GM12878 (cell line): ENCODE data around the gene SLC38A2. TPM values are rescaled to one million over a fixed set of nuclear protein-coding genes. Genes with fewer than 3 reads are reported as not detected.

Source experiments
- ATAC-seq: fragments of 200-7000 bp; cut with Tn5 transposase; 3 replicates; pipeline ENCODE4 v1.9.1; 2020; ENCODE audit warnings: mild to moderate bottlenecking, moderate library complexity
- BruUV-seq: library from RNA; stranded (reverse); fragments of 400-500 nt; replicated peaks from 2 replicates; lab custom pipeline; 2021; lab: Mats Ljungman, UMichigan
- CTCF ChIA-PET: fragments of 300-600 bp; sonication (Branson Sonifier 250); formaldehyde crosslinking; extraction: SDS; loops from one replicate; lab custom pipeline; 2021; ENCODE audit warnings: inconsistent platforms; lab: Yijun Ruan, JAX
- POLR2A ChIA-PET: fragments of 350-600 bp; formaldehyde crosslinking; extraction: SDS; loops from one replicate; lab custom pipeline; 2021; ENCODE audit warnings: inconsistent platforms; lab: Charles Lee
- RAD21 ChIA-PET: fragments of 300-600 bp; sonication (Branson Sonifier 250); formaldehyde crosslinking; loops from one replicate; lab custom pipeline; 2023; ENCODE audit warnings: antibody characterized with exemption; ENCODE audit not compliant: unreplicated experiment; lab: Charles Lee
- SMC1A ChIA-PET: fragments of 300-600 bp; sonication (Branson Sonifier 250); formaldehyde crosslinking; loops from one replicate; lab custom pipeline; 2023; ENCODE audit not compliant: unreplicated experiment, uncharacterized antibody; lab: Charles Lee
- DNase-seq: peaks from one replicate; pipeline ENCODE4 v3.0.0-alpha.2; 2011; ENCODE audit warnings: low read depth, low spot score
- FAIRE-seq: peaks from 3 replicates; lab custom pipeline; 2011; peaks lifted over from hg19 to GRCh38; lab: Jason Lieb, UNC
- H2AFZ ChIP-seq: 2 replicates; pipeline ENCODE4 v1.6.0; 2011; ENCODE audit warnings: low read depth, low read length, control low read depth; ENCODE audit not compliant: control insufficient read depth
- H3K27ac ChIP-seq: 2 replicates; pipeline ENCODE4 v1.5.1; 2011; ENCODE audit warnings: control low read depth; ENCODE audit not compliant: control insufficient read depth, insufficient read depth
- H3K27me3 ChIP-seq, 2 experiments: replicated peaks in 1 of 2; 2 replicates each; pipeline versions ENCODE4 v1.6.0 to v1.6.1; 2011; ENCODE audit warnings: low read length in 1 of 2; ENCODE audit not compliant: control insufficient read depth in 2 of 2, insufficient read depth in 2 of 2
- H3K36me3 ChIP-seq, 2 experiments: 2 replicates each; pipeline ENCODE4 v1.5.1; 2011; ENCODE audit warnings: low read length in 1 of 2; ENCODE audit not compliant: control insufficient read depth in 2 of 2, insufficient read depth in 2 of 2
- H3K4me1 ChIP-seq: 2 replicates; pipeline ENCODE4 v1.6.1; 2011; ENCODE audit warnings: mild to moderate bottlenecking, low read length, moderate library complexity, mixed read lengths; ENCODE audit not compliant: control insufficient read depth, insufficient read depth
- H3K4me2 ChIP-seq: 2 replicates; pipeline ENCODE4 v1.6.0; 2011; ENCODE audit warnings: control low read depth; ENCODE audit not compliant: control insufficient read depth, insufficient read depth
- H3K4me3 ChIP-seq: fragments of 200-600 bp; sonication (generic); 2 replicates; pipeline ENCODE4 v1.5.1; 2016
- H3K79me2 ChIP-seq: 2 replicates; pipeline ENCODE4 v1.6.0; 2011; ENCODE audit warnings: low read length; ENCODE audit not compliant: control insufficient read depth, insufficient read depth
- H3K9ac ChIP-seq: 2 replicates; pipeline ENCODE4 v1.8.0; 2011; ENCODE audit warnings: low read length, control low read depth, mixed read lengths; ENCODE audit not compliant: control insufficient read depth, insufficient read depth
- H3K9me3 ChIP-seq: replicated peaks from 3 replicates; pipeline ENCODE4 v1.5.1; 2011; ENCODE audit warnings: mild to moderate bottlenecking, low read length; ENCODE audit not compliant: control insufficient read depth, insufficient read depth
- H4K20me1 ChIP-seq: 2 replicates; pipeline ENCODE4 v1.6.0; 2011; ENCODE audit not compliant: control insufficient read depth, insufficient read depth
- CBX3 ChIP-seq: fragments of 200-600 bp; sonication (generic); IDR thresholded peaks from 2 replicates; pipeline ENCODE4 v1.6.1; 2016; ENCODE audit warnings: low read depth, borderline replicate concordance
- CHD2 ChIP-seq: IDR thresholded peaks from 2 replicates; pipeline ENCODE4 v1.6.1; 2011; ENCODE audit warnings: low read depth, low read length, improper control_type of control experiment, borderline replicate concordance
- FOXM1 ChIP-seq: IDR thresholded peaks from 2 replicates; pipeline ENCODE4 v1.6.1; 2012; ENCODE audit warnings: low read depth, mild to moderate bottlenecking, inconsistent platforms, low read length, moderate library complexity
- NFIC ChIP-seq: IDR thresholded peaks from 2 replicates; pipeline ENCODE4 v1.6.1; 2012; ENCODE audit warnings: low read depth, mild to moderate bottlenecking, inconsistent platforms, low read length, moderate library complexity
- STAT1 ChIP-seq: fragments of 450-650 bp; conservative IDR thresholded peaks from 2 replicates; pipeline ENCODE4 v1.6.1; 2014; ENCODE audit warnings: antibody characterized with exemption, mild to moderate bottlenecking
- WGBS: methylation state at CpG from one replicate; pipeline ENCODE4 v1.1.6; 2016; ENCODE audit warnings: low lambda C conversion rate; ENCODE audit not compliant: insufficient replicate concordance, insufficient coverage; ENCODE audit errors: missing lambda C conversion rate; 5-methylcytosine and 5-hydroxymethylcytosine counted together
- in situ Hi-C: fragments of 300-500 bp; cut with MboI; formaldehyde crosslinking; loops from 9 replicates; pipeline ENCODE4 v1.14.3; 2018; ENCODE audit warnings: mixed read lengths
- intact Hi-C: fragments of 100-400 bp; cut with micrococcal nuclease; formaldehyde crosslinking; loops from one replicate; pipeline ENCODE4 v1.14.2; 2022; ENCODE audit not compliant: unreplicated experiment
- polyA plus RNA-seq, 11 experiments: library from polyadenylated mRNA; depleted of rRNA in 4 of 11; unstranded in 6 of 11; stranded (reverse) in 5 of 11; fragments of >200 nt; fragmentation: Nextera tagmentation in 4 of 11; fragmentation: Illumina TruSeq in 1 of 11; extraction: Ambion mirVana in 4 of 11; extraction: Trizol in 1 of 11; gene quantifications; 1 replicate in 1 of 11; 2 replicates in 10 of 11; pipeline versions ENCODE4 v1.2.1 to v1.2.3, GENCODE V29; 2011 to 2016; ENCODE audit warnings: inconsistent platforms in 2 of 11, missing spikeins in 2 of 11, low read depth in 1 of 11
- total RNA-seq, 4 experiments: library from RNA; depleted of rRNA in 3 of 4; stranded (reverse); fragments of >200 nt in 3 of 4; fragmentation: Illumina TruSeq in 1 of 4; extraction: Trizol in 1 of 4; gene quantifications; 2 replicates each; pipeline versions ENCODE4 v1.2.1 to v1.2.3, GENCODE V29; 2013 to 2021
- TF ChIP-seq, protein P1 (sequence below): IDR thresholded peaks from 2 replicates; pipeline ENCODE4 v1.6.1; 2012; ENCODE audit warnings: low read length, inconsistent platforms
- TF ChIP-seq, protein P2 (sequence below): fragments of 450-650 bp; formaldehyde crosslinking; IDR thresholded peaks from 2 replicates; pipeline ENCODE4 v1.5.0; 2022; ENCODE audit warnings: mild to moderate bottlenecking, missing genetic modification characterization
- TF ChIP-seq, protein P3 (sequence below): fragments of 450-650 bp; IDR thresholded peaks from 2 replicates; pipeline ENCODE4 v1.6.1; 2017; ENCODE audit warnings: mild to moderate bottlenecking
- TF ChIP-seq, protein P4 (sequence below): fragments of 450-650 bp; IDR thresholded peaks from 2 replicates; pipeline ENCODE4 v1.6.1; 2018; ENCODE audit warnings: borderline replicate concordance, mild to moderate bottlenecking; ENCODE audit not compliant: partially characterized antibody
- TF ChIP-seq, protein P5 (sequence below): fragments of 450-650 bp; IDR thresholded peaks from 2 replicates; pipeline ENCODE4 v1.6.1; 2014; ENCODE audit warnings: mild to moderate bottlenecking
- TF ChIP-seq, protein P6 (sequence below): IDR thresholded peaks from 2 replicates; pipeline ENCODE4 v1.6.1; 2012; ENCODE audit warnings: low read depth, low read length, improper control_type of control experiment

Gene SLC38A2
- total and polyA plus RNA-seq, 10 of the 15 experiments (the other 5 are each of a cell fraction or from before 2014, with no cell fraction given): 36.2 to 118 (median 79.8) TPM

DNA sequence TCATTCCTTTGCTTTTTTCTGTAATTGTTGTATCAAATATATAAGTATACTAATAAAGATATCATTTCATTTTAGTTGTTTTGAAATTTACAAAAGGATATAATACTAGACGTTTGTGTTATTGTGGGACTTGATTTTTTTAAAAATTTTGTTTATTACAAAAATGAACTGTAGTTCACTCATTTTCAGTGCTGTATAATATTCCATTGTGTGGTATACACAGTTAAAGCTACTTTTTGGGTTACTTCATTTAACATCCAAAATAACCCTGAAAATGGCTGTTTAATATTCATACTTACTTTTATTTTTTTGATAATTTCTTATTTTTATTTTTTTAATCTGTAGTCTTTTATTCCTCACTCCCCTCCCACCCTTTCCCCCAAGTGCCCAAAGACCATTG is 21.4 kb downstream of the SLC38A2 start (continued):
- TF ChIP-seq, protein P1, sequence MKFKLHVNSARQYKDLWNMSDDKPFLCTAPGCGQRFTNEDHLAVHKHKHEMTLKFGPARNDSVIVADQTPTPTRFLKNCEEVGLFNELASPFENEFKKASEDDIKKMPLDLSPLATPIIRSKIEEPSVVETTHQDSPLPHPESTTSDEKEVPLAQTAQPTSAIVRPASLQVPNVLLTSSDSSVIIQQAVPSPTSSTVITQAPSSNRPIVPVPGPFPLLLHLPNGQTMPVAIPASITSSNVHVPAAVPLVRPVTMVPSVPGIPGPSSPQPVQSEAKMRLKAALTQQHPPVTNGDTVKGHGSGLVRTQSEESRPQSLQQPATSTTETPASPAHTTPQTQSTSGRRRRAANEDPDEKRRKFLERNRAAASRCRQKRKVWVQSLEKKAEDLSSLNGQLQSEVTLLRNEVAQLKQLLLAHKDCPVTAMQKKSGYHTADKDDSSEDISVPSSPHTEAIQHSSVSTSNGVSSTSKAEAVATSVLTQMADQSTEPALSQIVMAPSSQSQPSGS: no peak
- TF ChIP-seq NFIC: no peak
- no peak for TF ChIP-seq CHD2
- no peak for TF ChIP-seq STAT1
- no peak for TF ChIP-seq CBX3

DNA sequence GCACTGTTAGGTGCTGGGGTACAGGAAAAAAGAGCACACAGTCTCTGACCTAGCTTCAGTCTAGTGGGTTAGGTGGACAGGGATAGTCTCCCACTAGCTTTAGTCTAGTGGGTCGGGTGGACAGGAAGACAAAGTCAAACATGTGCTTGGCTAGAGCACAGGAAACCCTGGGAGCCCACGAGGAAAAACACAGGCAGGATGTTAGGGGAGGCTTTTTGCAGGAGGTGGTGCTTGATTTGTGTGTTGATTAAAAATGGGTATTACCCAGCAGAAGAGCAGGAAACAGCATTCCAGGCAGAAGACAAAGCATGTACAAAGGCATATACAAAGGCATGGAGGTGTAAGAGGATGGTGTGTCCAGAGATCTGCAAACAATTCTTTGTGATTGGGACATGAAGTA is 23.3 kb downstream of the SLC38A2 start:
- H3K4me3 ChIP-seq: no peak overlapping the region
- SMC1A ChIA-PET: interaction anchor here (1.4 kb wide), 1 partner anchor 308 kb away, joined by 3 read pairs; no protein-coding TSS in a partner anchor
- H3K4me1 ChIP-seq: no peaks in the 10 kb centered on the region
- H3K4me2 ChIP-seq: no peak overlapping the region
- FAIRE-seq (no peak), DNase-seq (no peak), ATAC-seq (no peak)
- H2AFZ ChIP-seq: no peak overlapping the region
- POLR2A ChIA-PET: no interaction called here
- in situ Hi-C loops: loop anchor here (10.0 kb wide), 1 partner anchor 636 kb away; no protein-coding TSS in a partner anchor
- no peak overlapping the region for H3K27ac ChIP-seq
- no peaks in the 10 kb centered on the region for H4K20me1 ChIP-seq
- H3K79me2 ChIP-seq: no peaks in the 10 kb centered on the region
- no peaks in the 10 kb centered on the region for H3K9me3 ChIP-seq
- intact Hi-C loops: loop anchor here (10.0 kb wide), 1 partner anchor 636 kb away; no protein-coding TSS in a partner anchor
- RAD21 ChIA-PET: no interaction called here
- BruUV-seq: no TSS peak
- H3K9ac ChIP-seq: no peak overlapping the region
- CTCF ChIA-PET: interaction anchor here (1.8 kb wide), 1 partner anchor 670 kb away, joined by 3 read pairs; no protein-coding TSS in a partner anchor
- no peaks in the 10 kb centered on the region for H3K27me3 ChIP-seq
- 2% methylated on average over 2 of the region's 2 CpGs for WGBS
- H3K36me3 ChIP-seq: no peaks in the 10 kb centered on the region
- TF ChIP-seq, protein P2, sequence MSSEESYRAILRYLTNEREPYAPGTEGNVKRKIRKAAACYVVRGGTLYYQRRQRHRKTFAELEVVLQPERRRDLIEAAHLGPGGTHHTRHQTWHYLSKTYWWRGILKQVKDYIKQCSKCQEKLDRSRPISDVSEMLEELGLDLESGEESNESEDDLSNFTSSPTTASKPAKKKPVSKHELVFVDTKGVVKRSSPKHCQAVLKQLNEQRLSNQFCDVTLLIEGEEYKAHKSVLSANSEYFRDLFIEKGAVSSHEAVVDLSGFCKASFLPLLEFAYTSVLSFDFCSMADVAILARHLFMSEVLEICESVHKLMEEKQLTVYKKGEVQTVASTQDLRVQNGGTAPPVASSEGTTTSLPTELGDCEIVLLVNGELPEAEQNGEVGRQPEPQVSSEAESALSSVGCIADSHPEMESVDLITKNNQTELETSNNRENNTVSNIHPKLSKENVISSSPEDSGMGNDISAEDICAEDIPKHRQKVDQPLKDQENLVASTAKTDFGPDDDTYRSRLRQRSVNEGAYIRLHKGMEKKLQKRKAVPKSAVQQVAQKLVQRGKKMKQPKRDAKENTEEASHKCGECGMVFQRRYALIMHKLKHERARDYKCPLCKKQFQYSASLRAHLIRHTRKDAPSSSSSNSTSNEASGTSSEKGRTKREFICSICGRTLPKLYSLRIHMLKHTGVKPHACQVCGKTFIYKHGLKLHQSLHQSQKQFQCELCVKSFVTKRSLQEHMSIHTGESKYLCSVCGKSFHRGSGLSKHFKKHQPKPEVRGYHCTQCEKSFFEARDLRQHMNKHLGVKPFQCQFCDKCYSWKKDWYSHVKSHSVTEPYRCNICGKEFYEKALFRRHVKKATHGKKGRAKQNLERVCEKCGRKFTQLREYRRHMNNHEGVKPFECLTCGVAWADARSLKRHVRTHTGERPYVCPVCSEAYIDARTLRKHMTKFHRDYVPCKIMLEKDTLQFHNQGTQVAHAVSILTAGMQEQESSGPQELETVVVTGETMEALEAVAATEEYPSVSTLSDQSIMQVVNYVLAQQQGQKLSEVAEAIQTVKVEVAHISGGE (CRISPR knock-in tag): no peak
- TF ChIP-seq FOXM1: no peak
- TF ChIP-seq, protein P3, sequence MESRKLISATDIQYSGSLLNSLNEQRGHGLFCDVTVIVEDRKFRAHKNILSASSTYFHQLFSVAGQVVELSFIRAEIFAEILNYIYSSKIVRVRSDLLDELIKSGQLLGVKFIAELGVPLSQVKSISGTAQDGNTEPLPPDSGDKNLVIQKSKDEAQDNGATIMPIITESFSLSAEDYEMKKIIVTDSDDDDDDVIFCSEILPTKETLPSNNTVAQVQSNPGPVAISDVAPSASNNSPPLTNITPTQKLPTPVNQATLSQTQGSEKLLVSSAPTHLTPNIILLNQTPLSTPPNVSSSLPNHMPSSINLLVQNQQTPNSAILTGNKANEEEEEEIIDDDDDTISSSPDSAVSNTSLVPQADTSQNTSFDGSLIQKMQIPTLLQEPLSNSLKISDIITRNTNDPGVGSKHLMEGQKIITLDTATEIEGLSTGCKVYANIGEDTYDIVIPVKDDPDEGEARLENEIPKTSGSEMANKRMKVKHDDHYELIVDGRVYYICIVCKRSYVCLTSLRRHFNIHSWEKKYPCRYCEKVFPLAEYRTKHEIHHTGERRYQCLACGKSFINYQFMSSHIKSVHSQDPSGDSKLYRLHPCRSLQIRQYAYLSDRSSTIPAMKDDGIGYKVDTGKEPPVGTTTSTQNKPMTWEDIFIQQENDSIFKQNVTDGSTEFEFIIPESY: no peak
- TF ChIP-seq, protein P4, sequence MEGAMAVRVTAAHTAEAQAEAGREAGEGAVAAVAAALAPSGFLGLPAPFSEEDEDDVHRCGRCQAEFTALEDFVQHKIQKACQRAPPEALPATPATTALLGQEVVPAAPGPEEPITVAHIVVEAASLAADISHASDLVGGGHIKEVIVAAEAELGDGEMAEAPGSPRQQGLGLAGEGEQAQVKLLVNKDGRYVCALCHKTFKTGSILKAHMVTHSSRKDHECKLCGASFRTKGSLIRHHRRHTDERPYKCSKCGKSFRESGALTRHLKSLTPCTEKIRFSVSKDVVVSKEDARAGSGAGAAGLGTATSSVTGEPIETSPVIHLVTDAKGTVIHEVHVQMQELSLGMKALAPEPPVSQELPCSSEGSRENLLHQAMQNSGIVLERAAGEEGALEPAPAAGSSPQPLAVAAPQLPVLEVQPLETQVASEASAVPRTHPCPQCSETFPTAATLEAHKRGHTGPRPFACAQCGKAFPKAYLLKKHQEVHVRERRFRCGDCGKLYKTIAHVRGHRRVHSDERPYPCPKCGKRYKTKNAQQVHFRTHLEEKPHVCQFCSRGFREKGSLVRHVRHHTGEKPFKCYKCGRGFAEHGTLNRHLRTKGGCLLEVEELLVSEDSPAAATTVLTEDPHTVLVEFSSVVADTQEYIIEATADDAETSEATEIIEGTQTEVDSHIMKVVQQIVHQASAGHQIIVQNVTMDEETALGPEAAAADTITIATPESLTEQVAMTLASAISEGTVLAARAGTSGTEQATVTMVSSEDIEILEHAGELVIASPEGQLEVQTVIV: no peak
- TF ChIP-seq, protein P5, sequence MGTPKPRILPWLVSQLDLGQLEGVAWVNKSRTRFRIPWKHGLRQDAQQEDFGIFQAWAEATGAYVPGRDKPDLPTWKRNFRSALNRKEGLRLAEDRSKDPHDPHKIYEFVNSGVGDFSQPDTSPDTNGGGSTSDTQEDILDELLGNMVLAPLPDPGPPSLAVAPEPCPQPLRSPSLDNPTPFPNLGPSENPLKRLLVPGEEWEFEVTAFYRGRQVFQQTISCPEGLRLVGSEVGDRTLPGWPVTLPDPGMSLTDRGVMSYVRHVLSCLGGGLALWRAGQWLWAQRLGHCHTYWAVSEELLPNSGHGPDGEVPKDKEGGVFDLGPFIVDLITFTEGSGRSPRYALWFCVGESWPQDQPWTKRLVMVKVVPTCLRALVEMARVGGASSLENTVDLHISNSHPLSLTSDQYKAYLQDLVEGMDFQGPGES: no peak
- TF ChIP-seq, protein P6, sequence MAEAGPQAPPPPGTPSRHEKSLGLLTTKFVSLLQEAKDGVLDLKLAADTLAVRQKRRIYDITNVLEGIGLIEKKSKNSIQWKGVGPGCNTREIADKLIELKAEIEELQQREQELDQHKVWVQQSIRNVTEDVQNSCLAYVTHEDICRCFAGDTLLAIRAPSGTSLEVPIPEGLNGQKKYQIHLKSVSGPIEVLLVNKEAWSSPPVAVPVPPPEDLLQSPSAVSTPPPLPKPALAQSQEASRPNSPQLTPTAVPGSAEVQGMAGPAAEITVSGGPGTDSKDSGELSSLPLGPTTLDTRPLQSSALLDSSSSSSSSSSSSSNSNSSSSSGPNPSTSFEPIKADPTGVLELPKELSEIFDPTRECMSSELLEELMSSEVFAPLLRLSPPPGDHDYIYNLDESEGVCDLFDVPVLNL: no peak
